HG02610 (cell line): ENCODE measurements around the gene RXFP1.

Experiments
- ATAC-seq: cut with Tn5 transposase; IDR thresholded peaks from one replicate; pipeline ENCODE4 v1.9.1; 2021; ENCODE audit warnings: mild to moderate bottlenecking, moderate library complexity; ENCODE audit not compliant: unreplicated experiment

The RXFP1 gene

GRCh38 chr4:158521484-158522088, at the start of gene RXFP1:
Gene RXFP1 (plus strand): TSS chr4:158521882. CDS start chr4:158521977, 95 bp downstream.
- no peak for ATAC-seq

- no peak for ATAC-seq
Measured at GRCh38 chr4:158481811-158482210, 39.9 kb upstream of the RXFP1 start.

- no peak for ATAC-seq
Measured at GRCh38 chr4:158484173-158484885, 37.4 kb upstream of the RXFP1 start.

GRCh38 chr4:158490629-158491028, 31.1 kb upstream of the RXFP1 start:
- ATAC-seq, result no peak

GRCh38 chr4:158492391-158492790, 29.3 kb upstream of the RXFP1 start:
- no peak for ATAC-seq

- no peak for ATAC-seq
Measured at GRCh38 chr4:158496030-158496741, 25.5 kb upstream of the RXFP1 start.

GRCh38 chr4:158500054-158500453, 21.6 kb upstream of the RXFP1 start:
- ATAC-seq, result no peak

- no peak for ATAC-seq
Measured at GRCh38 chr4:158513256-158513655, 8.4 kb upstream of the RXFP1 start.

- no peak for ATAC-seq
Measured at GRCh38 chr4:158519226-158519625, 2.5 kb upstream of the RXFP1 start.

- no peak for ATAC-seq
Measured at GRCh38 chr4:158523990-158524535, 2.4 kb downstream of the RXFP1 start.

- ATAC-seq, result no peak
Measured at GRCh38 chr4:158527516-158527915, 5.8 kb downstream of the RXFP1 start.

GRCh38 chr4:158529505-158529904, 7.8 kb downstream of the RXFP1 start:
- ATAC-seq, result no peak

- no peak for ATAC-seq
Measured at GRCh38 chr4:158530381-158530780, 8.7 kb downstream of the RXFP1 start.

- ATAC-seq, result no peak
Measured at GRCh38 chr4:158530898-158531297, 9.2 kb downstream of the RXFP1 start.

- ATAC-seq, result no peak
Measured at GRCh38 chr4:158532556-158533231, 11.0 kb downstream of the RXFP1 start.

GRCh38 chr4:158534727-158535126, 13.0 kb downstream of the RXFP1 start:
- ATAC-seq, result no peak

- ATAC-seq, result no peak
Measured at GRCh38 chr4:158535130-158535614, 13.5 kb downstream of the RXFP1 start.

GRCh38 chr4:158536833-158537232, 15.2 kb downstream of the RXFP1 start:
- ATAC-seq, result no peak

- no peak for ATAC-seq
Measured at GRCh38 chr4:158538176-158538575, 16.5 kb downstream of the RXFP1 start.

- ATAC-seq, result no peak
Measured at GRCh38 chr4:158538911-158539310, 17.2 kb downstream of the RXFP1 start.
